GM18520 (cell line): ENCODE measurements around the gene HEPACAM.

Experiments
- ATAC-seq: cut with Tn5 transposase; IDR thresholded peaks from one replicate; pipeline ENCODE4 v1.9.1; 2021; ENCODE audit not compliant: unreplicated experiment

HEPACAM gene

DNA sequence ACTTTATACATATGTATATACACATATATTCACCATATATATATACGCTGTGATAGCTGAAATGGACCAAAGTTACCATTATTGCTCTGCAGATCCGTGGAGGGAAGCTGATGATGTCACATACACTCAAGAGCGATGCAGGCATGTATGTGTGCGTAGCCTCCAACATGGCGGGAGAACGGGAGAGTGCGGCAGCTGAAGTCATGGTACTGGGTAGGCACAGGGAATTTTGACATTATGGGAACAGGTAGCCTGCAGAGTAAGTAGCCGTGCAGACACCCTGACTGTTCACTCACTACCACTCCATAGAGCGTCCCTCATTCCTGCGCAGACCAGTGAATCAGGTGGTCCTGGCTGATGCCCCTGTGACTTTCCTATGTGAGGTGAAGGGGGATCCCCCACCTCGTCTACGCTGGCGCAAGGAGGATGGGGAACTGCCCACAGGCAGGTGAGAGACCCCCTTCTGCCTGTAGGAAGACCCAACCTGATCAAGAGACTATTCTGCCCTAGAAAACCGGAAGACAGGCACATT, 65.9 kb downstream of the HEPACAM start:
- ATAC-seq, result no peak

DNA sequence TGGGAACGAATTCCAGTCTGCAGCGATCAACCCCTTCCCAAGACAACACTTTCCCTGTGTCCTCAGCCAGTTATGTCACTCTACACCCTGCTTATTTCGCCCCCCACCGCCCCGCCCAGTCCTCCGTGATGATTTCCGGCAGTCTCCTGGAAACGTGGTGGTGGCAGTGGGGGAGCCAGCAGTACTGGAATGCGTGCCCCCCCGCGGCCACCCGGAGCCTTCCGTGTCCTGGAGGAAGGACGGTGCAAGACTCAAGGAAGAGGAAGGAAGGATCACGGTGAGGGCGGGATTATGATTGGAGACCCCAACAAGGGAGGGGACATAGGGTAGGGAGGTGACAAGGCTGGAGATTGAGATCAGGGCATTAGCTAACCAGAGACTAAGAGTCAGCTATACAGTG, 66.5 kb downstream of the HEPACAM start:
- ATAC-seq, result no peak
